IPS-15b (cell line): Measurements from ENCODE around the gene PPP2R2B.

Experiments used
- H3K27me3 ChIP-seq: one replicate; pipeline ENCODE4 v1.6.1; 2013; ENCODE audit warnings: low read length; ENCODE audit not compliant: control insufficient read depth, insufficient read depth
- H3K36me3 ChIP-seq: one replicate; pipeline ENCODE4 v1.6.1; 2013; ENCODE audit warnings: low read length; ENCODE audit not compliant: control insufficient read depth, insufficient read depth
- H3K4me1 ChIP-seq: one replicate; pipeline ENCODE4 v1.6.1; 2013; ENCODE audit warnings: mild to moderate bottlenecking, low read length; ENCODE audit not compliant: control insufficient read depth, insufficient read depth
- H3K4me3 ChIP-seq: one replicate; pipeline ENCODE4 v1.5.1; 2013; ENCODE audit warnings: low read depth, low read length
- H3K9ac ChIP-seq: one replicate; pipeline ENCODE4 v1.6.1; 2013; ENCODE audit warnings: low read depth, mild to moderate bottlenecking, low read length
- H3K9me3 ChIP-seq: one replicate; pipeline ENCODE4 v1.6.1; 2013; ENCODE audit warnings: mild to moderate bottlenecking, low read length; ENCODE audit not compliant: control insufficient read depth, insufficient read depth

The PPP2R2B gene

GRCh38 chr5:146817973-146818372 lies 60.6 kb downstream of the PPP2R2B start:
- Histone ChIP-seq H3K4me3 (no peak overlapping the region), H3K27me3 (no peaks in the 10 kb centered on the region), H3K9me3 (no peaks in the 10 kb centered on the region), H3K9ac (no peak overlapping the region), H3K36me3 (no peaks in the 10 kb centered on the region), H3K4me1 (peaks cover 42% of the 10 kb centered on the region)

DNA sequence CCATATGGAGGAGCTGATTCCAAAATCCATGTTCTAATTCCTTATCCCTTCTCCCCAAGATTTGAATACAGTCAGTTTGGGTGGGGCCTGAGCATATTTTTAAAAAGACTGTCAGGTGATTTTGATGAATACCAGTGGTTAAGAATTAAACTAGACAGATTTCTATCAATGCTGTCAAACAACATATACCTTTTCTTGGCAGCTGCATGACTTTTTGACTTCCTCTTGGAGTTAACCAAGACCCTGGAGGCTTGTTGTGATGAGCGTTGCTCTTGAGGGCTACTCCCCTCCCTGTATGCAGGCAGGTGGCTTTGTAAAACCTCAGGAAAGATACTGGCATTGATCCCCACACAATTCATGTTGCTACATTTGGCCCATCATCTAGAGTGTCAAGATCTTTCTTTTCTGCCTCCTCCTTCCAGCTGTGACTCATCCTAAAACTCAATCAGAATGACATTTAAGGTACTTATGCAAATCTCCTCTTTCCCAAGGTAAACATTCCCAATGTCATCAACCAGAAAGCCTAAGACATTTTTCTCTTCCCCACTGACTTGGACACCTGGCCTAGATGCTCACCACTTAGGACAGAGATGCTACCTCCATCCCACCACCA lies 61.7 kb downstream of the PPP2R2B start:
- H3K9ac ChIP-seq, result no peak overlapping the region
- H3K9me3 ChIP-seq, result no peaks in the 10 kb centered on the region
- no peaks in the 10 kb centered on the region for H3K36me3 ChIP-seq
- H3K27me3 ChIP-seq, result no peaks in the 10 kb centered on the region
- peak overlapping the region; percentile 11 for H3K4me3 ChIP-seq
- peaks cover 42% of the 10 kb centered on the region for H3K4me1 ChIP-seq

DNA sequence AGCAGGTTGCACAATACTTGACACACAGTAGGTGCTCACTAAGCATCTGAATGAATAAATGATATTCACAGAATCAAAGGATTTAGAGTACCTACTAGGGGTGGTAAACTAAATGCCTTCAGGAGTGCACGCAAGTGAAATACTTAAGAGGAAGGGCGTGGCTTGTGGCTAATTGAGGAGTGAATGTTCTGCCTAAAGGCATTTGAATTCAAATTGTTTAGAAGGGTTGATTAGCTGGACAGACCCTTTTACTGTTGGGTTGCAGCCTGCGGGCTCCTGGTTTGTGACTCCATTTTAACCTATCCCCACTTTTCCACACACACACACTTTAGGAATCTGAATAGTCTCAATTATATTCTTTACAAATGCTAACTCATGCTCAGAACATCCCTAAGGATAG lies 63.1 kb downstream of the PPP2R2B start:
- H3K4me1 ChIP-seq, result peaks cover 42% of the 10 kb centered on the region
- no peaks in the 10 kb centered on the region for H3K9me3 ChIP-seq
- no peaks in the 10 kb centered on the region for H3K27me3 ChIP-seq
- H3K9ac ChIP-seq, result no peak overlapping the region
- H3K4me3 ChIP-seq, result no peak overlapping the region
- H3K36me3 ChIP-seq, result no peaks in the 10 kb centered on the region

- Histone ChIP-seq H3K9ac (no peak overlapping the region), H3K9me3 (no peaks in the 10 kb centered on the region), H3K36me3 (no peaks in the 10 kb centered on the region), H3K4me1 (peaks cover 40% of the 10 kb centered on the region), H3K27me3 (no peaks in the 10 kb centered on the region), H3K4me3 (no peak overlapping the region)
Observed at GRCh38 chr5:146813346-146814157, 65.0 kb downstream of the PPP2R2B start.

DNA sequence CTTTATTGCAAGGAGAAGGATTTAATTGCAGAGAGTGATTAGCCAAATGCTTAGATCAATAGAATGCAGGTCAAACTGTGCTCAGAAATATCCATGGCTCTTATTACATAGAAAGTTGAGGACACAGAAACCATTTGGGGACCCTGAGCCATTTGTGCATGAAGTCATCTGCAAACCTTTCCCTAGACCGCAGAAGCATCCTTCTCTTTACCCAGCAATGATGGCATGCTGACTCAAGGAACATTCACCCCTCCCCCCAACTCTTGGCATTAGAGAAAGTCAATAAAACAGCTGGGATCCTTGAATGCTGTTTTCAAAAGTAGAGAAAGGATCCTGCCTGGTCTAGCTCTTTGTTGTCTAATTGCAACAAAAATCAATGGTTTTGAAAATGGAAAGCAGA lies 73.5 kb downstream of the PPP2R2B start:
- Histone ChIP-seq H3K36me3 (no peaks in the 10 kb centered on the region), H3K9ac (no peak overlapping the region), H3K4me1 (peaks cover 35% of the 10 kb centered on the region), H3K27me3 (no peaks in the 10 kb centered on the region), H3K9me3 (no peaks in the 10 kb centered on the region), H3K4me3 (no peak overlapping the region)

DNA sequence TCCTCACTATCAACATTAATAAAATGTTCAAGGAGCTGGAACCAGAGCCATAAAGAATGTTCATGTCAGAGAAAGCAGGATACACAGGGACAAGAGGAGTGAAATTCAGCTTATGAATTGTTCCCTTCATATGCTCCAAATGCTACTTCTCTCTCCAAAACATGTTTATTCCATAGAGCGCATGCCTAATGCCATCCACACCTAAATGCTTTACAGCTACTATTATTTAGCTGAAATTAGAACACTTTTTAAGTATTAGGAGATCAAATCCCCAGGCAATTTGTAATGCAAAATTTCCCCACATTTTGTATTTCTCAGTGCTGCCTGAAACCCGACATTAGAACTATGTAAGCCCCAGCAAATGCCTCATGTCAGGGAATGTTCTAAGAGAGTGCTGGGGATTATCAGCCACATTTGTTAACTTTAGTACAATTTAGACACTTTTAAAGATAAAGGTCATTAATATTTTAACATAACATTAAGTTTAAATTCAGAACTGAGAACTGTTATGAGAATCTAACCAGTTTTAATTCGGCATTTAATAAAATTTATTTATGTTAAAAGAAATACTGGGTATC lies 75.5 kb downstream of the PPP2R2B start:
- H3K9me3 ChIP-seq, result no peaks in the 10 kb centered on the region
- H3K36me3 ChIP-seq, result no peaks in the 10 kb centered on the region
- no peaks in the 10 kb centered on the region for H3K27me3 ChIP-seq
- H3K4me3 ChIP-seq, result no peak overlapping the region
- no peak overlapping the region for H3K9ac ChIP-seq
- peaks cover 42% of the 10 kb centered on the region for H3K4me1 ChIP-seq

- H3K4me3 ChIP-seq, result no peak overlapping the region
- H3K36me3 ChIP-seq, result no peaks in the 10 kb centered on the region
- no peaks in the 10 kb centered on the region for H3K27me3 ChIP-seq
Observed at GRCh38 chr5:146799671-146800070, 78.9 kb downstream of the PPP2R2B start.

GRCh38 chr5:146799231-146799630 lies 79.3 kb downstream of the PPP2R2B start:
- Histone ChIP-seq H3K4me3 (no peak overlapping the region), H3K9ac (no peak overlapping the region), H3K9me3 (no peaks in the 10 kb centered on the region), H3K27me3 (no peaks in the 10 kb centered on the region), H3K36me3 (no peaks in the 10 kb centered on the region), H3K4me1 (peaks cover 44% of the 10 kb centered on the region)

More at GRCh38 chr5:146799671-146800070, 78.9 kb downstream of the PPP2R2B start:
- Histone ChIP-seq H3K9ac (no peak overlapping the region), H3K9me3 (no peaks in the 10 kb centered on the region), H3K4me1 (peaks cover 46% of the 10 kb centered on the region)

- no peak overlapping the region for H3K9ac ChIP-seq
- H3K36me3 ChIP-seq, result no peaks in the 10 kb centered on the region
- H3K9me3 ChIP-seq, result no peaks in the 10 kb centered on the region
- no peaks in the 10 kb centered on the region for H3K27me3 ChIP-seq
- peaks cover 42% of the 10 kb centered on the region for H3K4me1 ChIP-seq
- no peak overlapping the region for H3K4me3 ChIP-seq
Observed at GRCh38 chr5:146797658-146798057, 80.9 kb downstream of the PPP2R2B start.

GRCh38 chr5:146796911-146797310 lies 81.6 kb downstream of the PPP2R2B start:
- Histone ChIP-seq H3K27me3 (no peaks in the 10 kb centered on the region), H3K9ac (no peak overlapping the region), H3K9me3 (no peaks in the 10 kb centered on the region), H3K4me1 (peaks cover 40% of the 10 kb centered on the region), H3K4me3 (no peak overlapping the region), H3K36me3 (no peaks in the 10 kb centered on the region)

- no peaks in the 10 kb centered on the region for H3K27me3 ChIP-seq
- no peaks in the 10 kb centered on the region for H3K36me3 ChIP-seq
- H3K4me3 ChIP-seq, result no peak overlapping the region
- peaks cover 42% of the 10 kb centered on the region for H3K4me1 ChIP-seq
- no peak overlapping the region for H3K9ac ChIP-seq
- no peaks in the 10 kb centered on the region for H3K9me3 ChIP-seq
Observed at GRCh38 chr5:146796144-146796543, 82.4 kb downstream of the PPP2R2B start.
